Mesenchymal stem cell (in vitro differentiated cells and primary cell): ENCODE data around the gene DPY30. TPM values are rescaled to one million over a fixed set of nuclear protein-coding genes. Genes with fewer than 3 reads are reported as not detected.

Source experiments
- DNase-seq: peaks from one replicate; pipeline ENCODE4 v3.0.0-alpha.2; 2013
- H2AFZ ChIP-seq: one replicate; pipeline ENCODE4 v1.6.1; 2013; ENCODE audit warnings: low read depth, mild to moderate bottlenecking, control low read depth, inconsistent platforms, low read length, moderate library complexity
- H2AK5ac ChIP-seq: 2 replicates; pipeline ENCODE4 v1.6.1; 2013; ENCODE audit warnings: low read length, moderate library complexity, mild to moderate bottlenecking, inconsistent platforms; ENCODE audit not compliant: severe bottlenecking
- H2BK120ac ChIP-seq: one replicate; pipeline ENCODE4 v1.6.1; 2013; ENCODE audit warnings: low read depth, mild to moderate bottlenecking, inconsistent platforms, low read length, moderate library complexity
- H2BK12ac ChIP-seq, 2 experiments: one replicate each; pipeline ENCODE4 v1.6.1; 2013; ENCODE audit warnings: inconsistent platforms in 2 of 2, low read length in 2 of 2, mild to moderate bottlenecking in 2 of 2, moderate library complexity in 2 of 2, control low read depth in 1 of 2
- H2BK15ac ChIP-seq: one replicate; pipeline ENCODE4 v1.6.1; 2013; ENCODE audit warnings: mild to moderate bottlenecking, low read depth, inconsistent platforms; ENCODE audit not compliant: poor library complexity, severe bottlenecking
- H2BK5ac ChIP-seq: 2 replicates; pipeline ENCODE4 v1.6.1; 2013; ENCODE audit warnings: low read depth, mild to moderate bottlenecking, low read length, control low read depth, inconsistent platforms; ENCODE audit not compliant: poor library complexity, severe bottlenecking
- H3K14ac ChIP-seq, 2 experiments: one replicate each; pipeline ENCODE4 v1.6.1; 2013; ENCODE audit warnings: inconsistent platforms in 2 of 2, low read length in 2 of 2, control low read depth in 1 of 2, mild to moderate bottlenecking in 1 of 2, moderate library complexity in 1 of 2
- H3K18ac ChIP-seq, 2 experiments: one replicate each; pipeline ENCODE4 v1.6.1; 2013; ENCODE audit warnings: inconsistent platforms in 2 of 2, low read length in 2 of 2, control low read depth in 1 of 2, low read depth in 1 of 2, mild to moderate bottlenecking in 1 of 2
- H3K23ac ChIP-seq, 2 experiments: one replicate each; pipeline ENCODE4 v1.6.1; 2013; ENCODE audit warnings: inconsistent platforms in 2 of 2, low read length in 2 of 2, mild to moderate bottlenecking in 2 of 2, moderate library complexity in 2 of 2, control low read depth in 1 of 2
- H3K27ac ChIP-seq: 2 replicates; pipeline ENCODE4 v1.5.1; 2013; ENCODE audit warnings: mild to moderate bottlenecking, moderate library complexity, low read length, control low read depth, inconsistent platforms; ENCODE audit not compliant: poor library complexity, severe bottlenecking
- H3K27me3 ChIP-seq, 2 experiments: 2 replicates each; pipeline versions ENCODE4 v1.6.1 to v1.7.0; 2013; ENCODE audit warnings: low read length in 2 of 2, mild to moderate bottlenecking in 2 of 2, moderate library complexity in 2 of 2, control low read depth in 1 of 2, inconsistent platforms in 1 of 2; ENCODE audit not compliant: control insufficient read depth in 1 of 2, insufficient read depth in 1 of 2
- H3K36me3 ChIP-seq, 2 experiments: 2 replicates each; pipeline versions ENCODE4 v1.6.1 to v1.7.0; 2013; ENCODE audit warnings: low read length in 2 of 2, control low read depth in 1 of 2, inconsistent platforms in 1 of 2, low read depth in 1 of 2, mild to moderate bottlenecking in 1 of 2; ENCODE audit not compliant: insufficient read depth in 2 of 2, control insufficient read depth in 1 of 2
- H3K4ac ChIP-seq, 2 experiments: one replicate each; pipeline ENCODE4 v1.6.1; 2013; ENCODE audit warnings: inconsistent platforms in 2 of 2, low read length in 2 of 2, mild to moderate bottlenecking in 2 of 2, moderate library complexity in 2 of 2, control low read depth in 1 of 2, low read depth in 1 of 2
- H3K4me1 ChIP-seq: 2 replicates; pipeline ENCODE4 v1.6.1; 2013; ENCODE audit warnings: low read depth, low read length, control low read depth; ENCODE audit not compliant: control insufficient read depth, insufficient read depth
- H3K4me2 ChIP-seq: 2 replicates; pipeline ENCODE4 v1.6.1; 2013; ENCODE audit warnings: low read length, mild to moderate bottlenecking, inconsistent platforms; ENCODE audit not compliant: poor library complexity, severe bottlenecking
- H3K4me3 ChIP-seq, 2 experiments: 2 replicates each; pipeline versions ENCODE4 v1.5.1 to v1.7.0; 2013; ENCODE audit warnings: low read length in 2 of 2, mild to moderate bottlenecking in 2 of 2, control low read depth in 1 of 2, low read depth in 1 of 2; ENCODE audit not compliant: insufficient read depth in 1 of 2
- H3K79me1 ChIP-seq: replicated peaks from 2 replicates; pipeline ENCODE4 v1.6.1; 2013; ENCODE audit warnings: mild to moderate bottlenecking, control low read depth, low read length, inconsistent platforms; ENCODE audit not compliant: poor library complexity, severe bottlenecking
- H3K9ac ChIP-seq: 2 replicates; pipeline ENCODE4 v1.7.0; 2013; ENCODE audit warnings: mild to moderate bottlenecking, low read length, moderate library complexity
- H3K9me3 ChIP-seq: 2 replicates; pipeline ENCODE4 v1.7.0; 2013; ENCODE audit warnings: mild to moderate bottlenecking, low read length; ENCODE audit not compliant: control insufficient read depth
- H4K8ac ChIP-seq: one replicate; pipeline ENCODE4 v1.6.1; 2013; ENCODE audit warnings: inconsistent platforms, mild to moderate bottlenecking, low read length, moderate library complexity
- H4K91ac ChIP-seq: one replicate; pipeline ENCODE4 v1.6.1; 2013; ENCODE audit warnings: mild to moderate bottlenecking, low read length, inconsistent platforms
- WGBS: methylation state at CpG from one replicate; pipeline ENCODE4 v1.1.7; 2013; ENCODE audit warnings: mixed read lengths; 5-methylcytosine and 5-hydroxymethylcytosine counted together
- polyA plus RNA-seq, 2 experiments: library from polyadenylated mRNA; stranded (reverse); fragments of 200-250 nt; gene quantifications; one replicate each; pipeline ENCODE4 v1.2.3, GENCODE V29; 2013

Gene DPY30
- 100 TPM for polyA plus RNA-seq (2013, experiment 1 of 2)
- polyA plus RNA-seq (2013, experiment 2 of 2), result 104 TPM

DNA sequence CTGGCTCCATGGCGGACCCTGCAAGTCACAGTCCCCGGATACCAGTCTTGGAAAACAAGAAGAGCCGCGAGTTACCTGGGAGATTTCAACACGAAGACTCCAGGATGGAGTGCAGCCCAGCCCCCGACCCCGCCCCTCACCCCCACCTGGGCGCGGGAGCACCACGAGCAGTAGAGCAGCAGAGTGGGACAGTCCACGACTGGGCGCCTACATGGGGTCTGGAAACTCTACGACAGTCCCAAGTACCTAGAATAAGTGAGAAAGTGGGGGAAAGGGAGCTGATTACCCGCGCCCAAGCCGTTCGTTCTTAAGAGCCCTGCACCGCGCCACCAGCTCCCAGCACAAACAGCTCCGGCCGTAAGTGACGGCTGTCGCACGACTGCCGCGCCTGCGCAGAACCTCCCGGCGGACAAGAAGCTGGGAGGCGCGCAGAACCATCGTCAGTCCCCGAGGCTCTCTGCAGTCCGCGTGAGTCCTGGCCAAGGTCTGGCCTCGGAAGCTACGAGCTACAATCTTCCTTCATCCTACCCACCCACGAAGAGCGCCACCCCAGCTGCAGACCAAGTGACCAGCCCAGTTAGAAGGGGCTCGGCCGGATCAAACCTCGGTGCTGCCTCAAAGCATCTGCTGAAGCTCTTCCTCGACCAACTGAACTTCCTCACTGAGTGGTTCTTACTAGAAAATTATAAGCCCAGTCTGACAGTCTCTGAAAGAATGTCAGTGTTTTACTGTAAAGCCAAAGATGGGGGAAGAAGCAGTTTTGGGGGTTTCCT lies at the start of gene DPY30:
DPY30 (minus strand) TSS at position 359 of the 773 bp plus-strand sequence; CDS start at position 10, 349 bp downstream.
- H3K4me3 ChIP-seq, result peak within 1 kb of the TSS; percentile 61 to 96
- peak within 1 kb of the TSS; percentile 69 for H2BK15ac ChIP-seq
- peak within 1 kb of the TSS; percentile 72 for H2AFZ ChIP-seq
- peak within 1 kb of the TSS; percentile 95 for H3K9ac ChIP-seq
- H4K91ac ChIP-seq, result peak within 1 kb of the TSS; percentile 83
- peak within 1 kb of the TSS in 1 of 2 experiments; percentile 64 for H3K4ac ChIP-seq
- peak within 1 kb of the TSS; percentile 61 for H2BK120ac ChIP-seq
- H3K4me1 ChIP-seq, result peaks cover 7% of the 10 kb centered on the region
- no peaks in the 10 kb centered on the region for H3K9me3 ChIP-seq
- peak within 1 kb of the TSS; percentile 99 for H4K8ac ChIP-seq
- peak within 1 kb of the TSS; percentile 94 for H3K4me2 ChIP-seq
- no peaks in the 10 kb centered on the region for H3K27me3 ChIP-seq
- no peak within 1 kb of the TSS for H2BK12ac ChIP-seq
- H3K23ac ChIP-seq, result no peak within 1 kb of the TSS
- H2BK5ac ChIP-seq, result no peak within 1 kb of the TSS
- peaks cover 4% of the 10 kb centered on the region for H3K79me1 ChIP-seq
- under 1% methylated on average over 36 of the region's 43 CpGs for WGBS
- H3K27ac ChIP-seq, result peak within 1 kb of the TSS; percentile 86
- peak within 1 kb of the TSS in 1 of 2 experiments; percentile 83 for H3K18ac ChIP-seq
- no peak within 1 kb of the TSS for H2AK5ac ChIP-seq
- peaks cover 2 to 18% of the 10 kb centered on the region in 2 experiments for H3K36me3 ChIP-seq
- peak; percentile 94 for DNase-seq
- H3K14ac ChIP-seq, result no peak within 1 kb of the TSS

DNA sequence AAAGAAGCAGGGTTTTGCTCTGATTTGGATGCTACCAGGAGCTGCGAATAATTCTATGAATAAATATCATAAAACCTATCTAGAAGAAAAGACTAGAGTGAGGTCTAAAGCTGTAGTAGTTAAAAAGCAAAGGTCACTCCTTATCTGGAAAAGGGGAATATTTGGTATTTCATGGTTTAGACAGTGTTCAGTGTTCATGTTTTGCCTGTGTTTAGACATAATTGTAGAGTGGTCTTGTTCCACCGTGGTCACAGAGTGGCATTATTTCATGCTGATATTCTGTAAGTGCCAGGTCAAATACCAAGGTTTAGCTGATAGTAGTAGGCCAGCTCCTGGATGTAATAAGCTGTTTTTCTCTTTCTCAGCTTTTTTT lies 34.5 kb upstream of the DPY30 start:
- no peak overlapping the region for H3K4me2 ChIP-seq

GRCh38 chr2:32067549-32067948 lies 27.9 kb upstream of the DPY30 start:
- Histone ChIP-seq H3K23ac (no peak overlapping the region), H3K14ac (no peak overlapping the region), H3K4ac (no peak overlapping the region), H3K27ac (no peak overlapping the region), H3K9me3 (no peaks in the 10 kb centered on the region), H2AFZ (no peak overlapping the region), H3K18ac (no peak overlapping the region), H3K4me3 (no peak overlapping the region), H2BK120ac (no peak overlapping the region), H2BK5ac (no peak overlapping the region), H3K4me1 (peaks cover 9% of the 10 kb centered on the region), H3K36me3 (peaks cover 7% of the 10 kb centered on the region in 2 experiments), H3K4me2 (no peak overlapping the region), H4K91ac (no peak overlapping the region), H3K27me3 (no peaks in the 10 kb centered on the region), H4K8ac (no peak overlapping the region), H2BK12ac (no peak overlapping the region), H2AK5ac (no peak overlapping the region), H3K9ac (no peak overlapping the region), H3K79me1 (peaks cover 18% of the 10 kb centered on the region), H2BK15ac (no peak overlapping the region)
- no CpG with 5 or more reads among the region's 2 CpGs for WGBS
- DNase-seq, result no peak

More for the DNA sequence above, 34.5 kb upstream of the DPY30 start:
- Histone ChIP-seq H3K18ac (no peak overlapping the region), H2BK120ac (no peak overlapping the region), H3K9me3 (no peaks in the 10 kb centered on the region), H2BK5ac (no peak overlapping the region), H3K27me3 (no peaks in the 10 kb centered on the region), H3K14ac (no peak overlapping the region), H3K4me1 (no peaks in the 10 kb centered on the region), H2AFZ (no peak overlapping the region), H3K4ac (no peak overlapping the region), H2BK15ac (no peak overlapping the region), H4K8ac (no peak overlapping the region), H3K79me1 (peaks cover 16% of the 10 kb centered on the region), H3K36me3 (peaks cover 4 to 7% of the 10 kb centered on the region in 2 experiments), H2AK5ac (no peak overlapping the region), H2BK12ac (no peak overlapping the region), H3K9ac (no peak overlapping the region), H3K27ac (no peak overlapping the region), H3K4me3 (no peak overlapping the region), H3K23ac (no peak overlapping the region), H4K91ac (no peak overlapping the region)
- DNase-seq, result no peak
- WGBS, result 97% methylated on average over 1 of the region's 2 CpGs

- H3K23ac ChIP-seq, result no peak overlapping the region
- peaks cover 0 to 7% of the 10 kb centered on the region in 2 experiments for H3K36me3 ChIP-seq
- H3K4me2 ChIP-seq, result peak overlapping the region; percentile 48
- H2BK120ac ChIP-seq, result no peak overlapping the region
- H2BK15ac ChIP-seq, result no peak overlapping the region
- H3K4me1 ChIP-seq, result peaks cover 11% of the 10 kb centered on the region
- peaks cover 14% of the 10 kb centered on the region for H3K79me1 ChIP-seq
- no peak overlapping the region for H3K18ac ChIP-seq
- no peak overlapping the region for H2AFZ ChIP-seq
- no peak overlapping the region for H2BK5ac ChIP-seq
- no peak overlapping the region for H4K8ac ChIP-seq
- no peak overlapping the region for H4K91ac ChIP-seq
- no peak overlapping the region for H3K14ac ChIP-seq
- peak overlapping the region in 1 of 2 experiments; percentile 97 for H3K4me3 ChIP-seq
- H3K9ac ChIP-seq, result peak overlapping the region; percentile 90
- DNase-seq, result no peak
- no peaks in the 10 kb centered on the region for H3K9me3 ChIP-seq
- no peak overlapping the region for H3K27ac ChIP-seq
- WGBS, result 96% methylated on average over 6 of the region's 8 CpGs
- H3K27me3 ChIP-seq, result no peaks in the 10 kb centered on the region
- no peak overlapping the region for H2AK5ac ChIP-seq
- H2BK12ac ChIP-seq, result no peak overlapping the region
- H3K4ac ChIP-seq, result no peak overlapping the region
Observed at GRCh38 chr2:32064713-32065112, 25.1 kb upstream of the DPY30 start.
